ENCODE data around the gene SNRNP200. TPM values are rescaled to one million over a fixed set of nuclear protein-coding genes. Genes with fewer than 3 reads are reported as not detected.

The SNRNP200 gene
- total and polyA plus RNA-seq, 3 donors from 2014 or later, result 165 to 202 (median 181) TPM

DNA sequence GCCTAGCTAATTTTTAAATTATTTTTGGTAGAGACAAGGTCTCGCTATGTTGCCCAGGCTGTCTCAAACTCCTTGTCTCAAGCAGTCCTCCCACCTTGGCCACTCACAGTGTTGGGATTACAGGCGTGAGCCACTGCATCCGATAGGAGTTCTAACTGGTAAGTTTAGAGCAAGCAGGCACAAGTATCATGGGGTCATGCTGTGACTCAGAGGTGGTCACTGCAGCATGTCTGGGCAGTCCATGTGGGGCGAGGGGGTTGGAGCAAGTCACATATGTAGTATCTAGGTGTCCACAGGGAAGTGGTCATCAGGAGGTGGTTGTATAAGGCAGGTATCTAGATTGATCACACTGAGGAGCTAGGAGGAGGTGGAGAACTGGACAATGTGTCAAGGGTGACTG, 74.0 kb downstream of the SNRNP200 start:
- Histone ChIP-seq H3K27me3 (no peaks in the 10 kb centered on the region), H3K36me3 (ENCODE audit: low read depth, missing control alignments) (no peaks in the 10 kb centered on the region), H3K4me1 (no peaks in the 10 kb centered on the region), H3K27ac (no peak overlapping the region), H3K9me3 (no peaks in the 10 kb centered on the region), H3K4me3 (no peak overlapping the region)
- no peak for DNase-seq
- 88 to 97% methylated on average over 4 of the region's 4 CpGs for WGBS, 2 donors
- intact Hi-C loops (cut with DNase I; ENCODE audit: low total_unique reads), result no loop called here
- no peak for TF ChIP-seq POLR2A (IDR thresholded peaks at IDR 0.05)
- TF ChIP-seq, protein P1, sequence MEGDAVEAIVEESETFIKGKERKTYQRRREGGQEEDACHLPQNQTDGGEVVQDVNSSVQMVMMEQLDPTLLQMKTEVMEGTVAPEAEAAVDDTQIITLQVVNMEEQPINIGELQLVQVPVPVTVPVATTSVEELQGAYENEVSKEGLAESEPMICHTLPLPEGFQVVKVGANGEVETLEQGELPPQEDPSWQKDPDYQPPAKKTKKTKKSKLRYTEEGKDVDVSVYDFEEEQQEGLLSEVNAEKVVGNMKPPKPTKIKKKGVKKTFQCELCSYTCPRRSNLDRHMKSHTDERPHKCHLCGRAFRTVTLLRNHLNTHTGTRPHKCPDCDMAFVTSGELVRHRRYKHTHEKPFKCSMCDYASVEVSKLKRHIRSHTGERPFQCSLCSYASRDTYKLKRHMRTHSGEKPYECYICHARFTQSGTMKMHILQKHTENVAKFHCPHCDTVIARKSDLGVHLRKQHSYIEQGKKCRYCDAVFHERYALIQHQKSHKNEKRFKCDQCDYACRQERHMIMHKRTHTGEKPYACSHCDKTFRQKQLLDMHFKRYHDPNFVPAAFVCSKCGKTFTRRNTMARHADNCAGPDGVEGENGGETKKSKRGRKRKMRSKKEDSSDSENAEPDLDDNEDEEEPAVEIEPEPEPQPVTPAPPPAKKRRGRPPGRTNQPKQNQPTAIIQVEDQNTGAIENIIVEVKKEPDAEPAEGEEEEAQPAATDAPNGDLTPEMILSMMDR (IDR thresholded peaks at IDR 0.05), result no peak

DNA sequence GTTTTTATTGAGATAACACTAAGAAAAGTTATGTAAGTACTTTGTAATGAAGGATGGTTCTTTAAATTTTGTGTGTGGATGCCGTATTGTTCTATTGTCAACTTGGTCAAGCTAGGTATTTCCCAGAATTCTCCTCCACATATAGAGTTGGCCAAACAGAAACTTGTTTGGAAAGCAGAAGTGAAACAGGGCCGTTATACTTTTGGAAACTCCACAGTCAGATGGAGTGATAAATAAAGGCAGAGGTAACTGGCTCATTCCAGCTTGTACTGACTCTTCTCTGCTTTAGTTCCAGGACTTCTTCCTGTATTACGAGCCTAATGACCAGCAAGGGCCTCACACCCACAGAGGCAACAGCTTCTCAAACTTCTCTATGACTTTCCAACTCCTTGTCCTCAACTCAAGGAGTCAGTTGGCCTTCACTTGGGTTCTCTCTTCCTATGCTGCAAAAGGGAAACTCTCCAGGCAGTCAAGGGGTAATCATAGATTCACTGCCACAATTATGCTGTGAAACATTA, 80.3 kb downstream of the SNRNP200 start:
- Histone ChIP-seq H3K27me3 (no peaks in the 10 kb centered on the region), H3K9me3 (no peaks in the 10 kb centered on the region), H3K4me1 (no peaks in the 10 kb centered on the region), H3K36me3 (ENCODE audit: low read depth, missing control alignments) (no peaks in the 10 kb centered on the region), H3K4me3 (no peak overlapping the region), H3K27ac (no peak overlapping the region)
- WGBS, 2 donors, result 78 to 82% methylated on average over 3 of the region's 3 CpGs
- TF ChIP-seq POLR2A (IDR thresholded peaks at IDR 0.05), result no peak
- TF ChIP-seq, protein P1 (IDR thresholded peaks at IDR 0.05), result no peak
- DNase-seq, result no peak
- intact Hi-C loops (cut with DNase I; ENCODE audit: low total_unique reads), result no loop called here

Other genes starting within 250 kb of the SNRNP200 start
- gene ADRA2B, start 189.0 kb downstream of the SNRNP200 start, total RNA-seq, result 1 to 10 TPM; 2.4 to 2.6 TPM
- gene ADRA2B, start 189.0 kb downstream of the SNRNP200 start, polyA plus RNA-seq (ENCODE audit: insufficient read depth, low read depth, low replicate concordance), result 2.1 TPM
- gene ASTL, start 167.0 kb downstream of the SNRNP200 start, total RNA-seq, result 1 to 10 TPM in 1 of 2 donors, under 1 TPM in 1; 0.87 to 1.6 TPM
- gene ASTL, start 167.0 kb downstream of the SNRNP200 start, polyA plus RNA-seq (ENCODE audit: insufficient read depth, low read depth, low replicate concordance), result 0.58 TPM
- gene DUSP2, start 160.1 kb downstream of the SNRNP200 start, total RNA-seq, result 10 to 100 TPM in 1 of 2 donors, 1 to 10 TPM in 1; 6.3 to 16.5 TPM
- 5.7 TPM for gene DUSP2, start 160.1 kb downstream of the SNRNP200 start, polyA plus RNA-seq (ENCODE audit: insufficient read depth, low read depth, low replicate concordance)
- 10 to 100 TPM; 77.7 to 96.2 TPM for gene STARD7, start 96.7 kb downstream of the SNRNP200 start, total RNA-seq
- gene STARD7, start 96.7 kb downstream of the SNRNP200 start, polyA plus RNA-seq (ENCODE audit: insufficient read depth, low read depth, low replicate concordance), result 58.0 TPM
- 10 to 100 TPM; 25.0 to 32.1 TPM for gene TMEM127, start 39.5 kb downstream of the SNRNP200 start, total RNA-seq
- gene TMEM127, start 39.5 kb downstream of the SNRNP200 start, polyA plus RNA-seq (ENCODE audit: insufficient read depth, low read depth, low replicate concordance), result 29.2 TPM
- gene CIAO1, start 39.3 kb downstream of the SNRNP200 start, total RNA-seq, result 100 to 1,000 TPM; 154 to 164 TPM
- gene CIAO1, start 39.3 kb downstream of the SNRNP200 start, polyA plus RNA-seq (ENCODE audit: insufficient read depth, low read depth, low replicate concordance), result 56.8 TPM
- gene ITPRIPL1, start 19.8 kb upstream of the SNRNP200 start, total RNA-seq, result 10 to 100 TPM; 14.0 to 32.0 TPM
- gene ITPRIPL1, start 19.8 kb upstream of the SNRNP200 start, polyA plus RNA-seq (ENCODE audit: insufficient read depth, low read depth, low replicate concordance), result 57.9 TPM
- gene NCAPH, start 30.2 kb upstream of the SNRNP200 start, total RNA-seq, result 10 to 100 TPM; 29.6 to 41.7 TPM
- gene NCAPH, start 30.2 kb upstream of the SNRNP200 start, polyA plus RNA-seq (ENCODE audit: insufficient read depth, low read depth, low replicate concordance), result 81.3 TPM
- gene NEURL3, start 199.8 kb upstream of the SNRNP200 start, total RNA-seq, result 1 to 10 TPM; 1.3 to 1.7 TPM
- gene NEURL3, start 199.8 kb upstream of the SNRNP200 start, polyA plus RNA-seq (ENCODE audit: insufficient read depth, low read depth, low replicate concordance), result 0.78 TPM
- 10 to 100 TPM; 31.7 to 33.7 TPM for gene ARID5A, start 231.2 kb upstream of the SNRNP200 start, total RNA-seq
- gene ARID5A, start 231.2 kb upstream of the SNRNP200 start, polyA plus RNA-seq (ENCODE audit: insufficient read depth, low read depth, low replicate concordance), result 20.1 TPM